Vagina (tissue), 2 donors: ENCODE data around the gene SNRNP70. TPM values are rescaled to one million over a fixed set of nuclear protein-coding genes. Genes with fewer than 3 reads are reported as not detected.
A peak's percentile ranks its signal among the peaks of the same experiment; 100 is the strongest.
"Not testable (repeated sequence)": the region's sequence is repeated elsewhere in the genome, so short reads cannot be mapped to it uniquely, and the experiment has no call there.

Experiments
- DNase-seq, 2 donors: peaks; one replicate each; pipeline ENCODE4 v3.0.0-alpha.2; 2017; ENCODE audit errors: extremely low spot score in 2 of 2
- H3K27ac ChIP-seq: fragments of 200-600 bp; sonication (generic); one replicate; pipeline ENCODE4 v1.5.1; 2019
- H3K27me3 ChIP-seq: fragments of 200-600 bp; sonication (generic); one replicate; pipeline ENCODE4 v1.5.1; 2019
- H3K36me3 ChIP-seq, 2 donors: fragments of 200-600 bp; sonication (generic); one replicate each; pipeline ENCODE4 v1.5.1; 2017 to 2019
- H3K4me1 ChIP-seq: fragments of 200-600 bp; sonication (generic); one replicate; pipeline ENCODE4 v1.5.1; 2019
- H3K4me3 ChIP-seq, 2 donors: fragments of 200-600 bp; sonication (generic); 1 replicate in 1 of 2; 2 replicates in 1 of 2; pipeline ENCODE4 v1.5.1; 2016 to 2019
- H3K9me3 ChIP-seq: fragments of 200-600 bp; sonication (generic); one replicate; pipeline ENCODE4 v1.5.1; 2019
- POLR2A ChIP-seq, 2 donors: fragments of 450-650 bp; IDR thresholded peaks; one replicate each; pipeline ENCODE4 v1.6.1; 2017; ENCODE audit warnings: antibody characterized with exemption in 2 of 2, mild to moderate bottlenecking in 2 of 2, moderate library complexity in 2 of 2
- POLR2AphosphoS5 ChIP-seq, 2 donors: sonication (generic); formaldehyde crosslinking; IDR thresholded peaks; one replicate each; pipeline ENCODE4 v1.9.0; 2017; ENCODE audit warnings: antibody characterized with exemption in 2 of 2, mild to moderate bottlenecking in 2 of 2, low read depth in 1 of 2; ENCODE audit not compliant: insufficient read depth in 1 of 2
- intact Hi-C: fragments of 100-400 bp; cut with DNase I; formaldehyde crosslinking; loops from one replicate; pipeline ENCODE4 v1.15.1; 2023
- total RNA-seq: library from RNA; depleted of rRNA; stranded (reverse); fragments of >200 nt; gene quantifications from one replicate; pipeline ENCODE4 v1.2.3, GENCODE V29; 2016
- TF ChIP-seq, protein P1 (sequence below), 3 experiments: fragments of 450-650 bp in 2 of 3; fragments of 200-600 bp in 1 of 3; sonication (generic) in 1 of 3; IDR thresholded peaks; one replicate each; pipeline ENCODE4 v1.5.1; 2017 to 2019; ENCODE audit warnings: antibody characterized with exemption in 3 of 3, mild to moderate bottlenecking in 2 of 3, moderate library complexity in 2 of 3

SNRNP70 gene
- total RNA-seq, 1 donor from 2014 or later = 380 TPM

GRCh38 chr19:49050376-49051033 is 34.7 kb upstream of the SNRNP70 start:
- H3K4me3 ChIP-seq, H3K27me3 ChIP-seq, H3K4me1 ChIP-seq, H3K9me3 ChIP-seq, H3K27ac ChIP-seq, H3K36me3 ChIP-seq, DNase-seq, intact Hi-C loops: not testable (repeated sequence)

DNA sequence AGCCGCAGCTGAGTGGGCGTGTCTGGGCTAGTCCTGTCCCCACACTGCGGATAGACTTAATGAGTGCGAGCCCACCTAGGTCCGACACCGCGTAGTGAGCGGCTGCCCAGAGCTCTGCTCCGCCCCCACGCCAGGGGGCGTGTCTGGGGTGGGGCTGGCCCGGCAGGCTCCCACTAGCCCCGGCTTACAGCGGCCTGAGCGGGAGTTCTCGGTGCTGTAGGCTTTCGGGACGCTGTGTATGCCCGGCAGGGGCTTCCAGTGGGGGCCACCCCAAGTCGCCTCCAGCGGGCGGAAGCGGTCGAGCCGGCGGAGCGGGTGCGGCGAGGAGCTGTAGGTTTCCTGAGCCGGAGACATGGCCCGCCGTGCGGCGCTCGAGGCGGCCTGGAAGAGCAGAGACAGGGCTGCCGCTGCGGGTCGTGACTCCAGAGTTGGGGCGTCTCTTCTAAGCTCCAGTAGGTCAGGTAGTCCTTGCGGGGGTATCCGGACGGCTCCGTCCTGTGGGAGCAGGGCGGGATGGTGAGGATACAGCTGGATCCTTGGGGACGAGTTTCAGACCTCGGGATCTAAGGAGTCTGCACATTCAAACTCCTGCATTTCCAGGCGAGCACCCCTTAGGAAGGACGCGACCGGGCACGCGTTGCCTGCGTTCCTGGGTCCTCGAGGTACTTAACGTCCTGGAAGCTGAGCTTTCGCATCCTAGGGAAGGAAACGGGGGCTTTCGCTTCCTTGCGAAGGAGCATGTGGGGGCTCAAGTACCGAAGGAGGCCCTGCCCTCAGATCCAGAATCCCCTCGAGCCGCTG is 28.9 kb upstream of the SNRNP70 start:
- peak overlapping the region; percentile 15 for H3K27ac ChIP-seq
- H3K27me3 ChIP-seq = no peaks in the 10 kb centered on the region
- DNase-seq = no peak
- H3K4me1 ChIP-seq = peaks cover 22% of the 10 kb centered on the region
- H3K36me3 ChIP-seq = no peaks in the 10 kb centered on the region
- TF ChIP-seq, protein P1, sequence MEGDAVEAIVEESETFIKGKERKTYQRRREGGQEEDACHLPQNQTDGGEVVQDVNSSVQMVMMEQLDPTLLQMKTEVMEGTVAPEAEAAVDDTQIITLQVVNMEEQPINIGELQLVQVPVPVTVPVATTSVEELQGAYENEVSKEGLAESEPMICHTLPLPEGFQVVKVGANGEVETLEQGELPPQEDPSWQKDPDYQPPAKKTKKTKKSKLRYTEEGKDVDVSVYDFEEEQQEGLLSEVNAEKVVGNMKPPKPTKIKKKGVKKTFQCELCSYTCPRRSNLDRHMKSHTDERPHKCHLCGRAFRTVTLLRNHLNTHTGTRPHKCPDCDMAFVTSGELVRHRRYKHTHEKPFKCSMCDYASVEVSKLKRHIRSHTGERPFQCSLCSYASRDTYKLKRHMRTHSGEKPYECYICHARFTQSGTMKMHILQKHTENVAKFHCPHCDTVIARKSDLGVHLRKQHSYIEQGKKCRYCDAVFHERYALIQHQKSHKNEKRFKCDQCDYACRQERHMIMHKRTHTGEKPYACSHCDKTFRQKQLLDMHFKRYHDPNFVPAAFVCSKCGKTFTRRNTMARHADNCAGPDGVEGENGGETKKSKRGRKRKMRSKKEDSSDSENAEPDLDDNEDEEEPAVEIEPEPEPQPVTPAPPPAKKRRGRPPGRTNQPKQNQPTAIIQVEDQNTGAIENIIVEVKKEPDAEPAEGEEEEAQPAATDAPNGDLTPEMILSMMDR (IDR thresholded peaks at IDR 0.05) = peak in 1 of 3 experiments; percentile 41
- TF ChIP-seq POLR2A (IDR thresholded peaks at IDR 0.05) (no peak), POLR2AphosphoS5 (IDR thresholded peaks at IDR 0.05; ENCODE audit: insufficient read depth in 1 of 2, low read depth in 1 of 2) (peak in 1 of 2 donors; percentile 33)
- intact Hi-C loops = no loop called here
- no peaks in the 10 kb centered on the region for H3K9me3 ChIP-seq
- H3K4me3 ChIP-seq = peak overlapping the region; percentile 47 to 48

- intact Hi-C loops, H3K27me3 ChIP-seq, H3K9me3 ChIP-seq: not testable (repeated sequence)
Measured at GRCh38 chr19:49056902-49057596, 28.2 kb upstream of the SNRNP70 start.

DNA sequence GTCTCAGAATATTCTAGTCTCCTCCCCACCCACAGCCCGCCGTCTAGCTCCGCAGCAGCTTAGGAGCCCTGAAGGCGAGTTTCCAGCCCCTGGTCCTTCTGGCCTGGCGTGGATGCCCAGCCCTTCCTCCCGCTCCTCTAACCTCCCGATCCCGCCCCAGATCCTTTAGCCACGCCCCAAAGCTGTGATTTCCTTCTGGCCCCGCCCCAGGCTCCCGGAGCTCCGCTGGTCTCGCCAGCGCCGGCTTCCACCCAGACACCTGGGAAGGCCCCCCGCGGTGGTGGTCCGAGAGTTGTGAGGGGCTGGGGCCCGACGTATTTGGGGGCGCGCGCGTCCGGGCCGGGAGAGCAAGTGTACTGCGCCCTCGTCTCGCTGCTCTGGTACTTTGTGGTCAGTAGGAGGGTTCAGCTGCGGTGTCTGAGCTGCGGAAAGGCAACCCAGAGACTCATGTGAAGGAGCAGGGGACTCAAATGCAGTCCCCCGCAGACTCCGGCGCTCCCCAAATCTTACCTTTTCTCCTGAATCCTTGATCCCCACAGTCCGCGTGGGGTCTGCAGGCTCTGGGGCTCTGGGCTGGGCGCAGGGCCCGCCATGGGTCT is 27.5 kb upstream of the SNRNP70 start, which contains the start of gene CGB7:
TSS of gene CGB7 (minus strand) at position 114 of the 599 bp plus-strand sequence. CDS start 2,374 bp downstream, outside the sequence.
- Histone ChIP-seq H3K36me3 (no peaks in the 10 kb centered on the region), H3K4me3 (peak within 1 kb of the TSS; percentile 47 to 48), H3K27ac (peak within 1 kb of the TSS; percentile 15), H3K9me3 (no peaks in the 10 kb centered on the region), H3K27me3 (no peaks in the 10 kb centered on the region), H3K4me1 (peaks cover 22% of the 10 kb centered on the region)
- intact Hi-C loops = no loop called here
- TF ChIP-seq, protein P1 (IDR thresholded peaks at IDR 0.05) = no peak
- peak in 1 of 2 donors; percentile 22 for TF ChIP-seq POLR2AphosphoS5 (IDR thresholded peaks at IDR 0.05; ENCODE audit: insufficient read depth in 1 of 2, low read depth in 1 of 2)
- no peak for DNase-seq

More at GRCh38 chr19:49056902-49057596, 28.2 kb upstream of the SNRNP70 start:
- not testable (repeated sequence) for DNase-seq, H3K36me3 ChIP-seq
- Histone ChIP-seq H3K27ac (peak overlapping the region; percentile 15), H3K4me1 (peaks cover 22% of the 10 kb centered on the region), H3K4me3 (peak overlapping the region; percentile 47 to 48)

GRCh38 chr19:49058562-49058961 is 26.7 kb upstream of the SNRNP70 start:
- H3K4me1 ChIP-seq = peaks cover 22% of the 10 kb centered on the region
- DNase-seq = no peak
- no peaks in the 10 kb centered on the region for H3K9me3 ChIP-seq
- H3K36me3 ChIP-seq = no peaks in the 10 kb centered on the region
- no peaks in the 10 kb centered on the region for H3K27me3 ChIP-seq
- no peak overlapping the region for H3K27ac ChIP-seq
- intact Hi-C loops = no loop called here
- no peak overlapping the region for H3K4me3 ChIP-seq
- TF ChIP-seq POLR2AphosphoS5 (IDR thresholded peaks at IDR 0.05; ENCODE audit: insufficient read depth in 1 of 2, low read depth in 1 of 2) (no peak), POLR2A (IDR thresholded peaks at IDR 0.05) (no peak)
- TF ChIP-seq, protein P1 (IDR thresholded peaks at IDR 0.05) = no peak
